H9 (cell line): ENCODE data around the gene HOXC13. TPM values are rescaled to one million over a fixed set of nuclear protein-coding genes. Genes with fewer than 3 reads are reported as not detected.

Experiments
- DNase-seq: peaks from one replicate; pipeline ENCODE4 v3.0.0-alpha.2; 2017
- H2AFZ ChIP-seq: one replicate; pipeline ENCODE4 v1.6.1; 2013; ENCODE audit warnings: mild to moderate bottlenecking, low read length, control low read depth, moderate library complexity
- H2AK5ac ChIP-seq: 2 replicates; pipeline ENCODE4 v1.6.1; 2013; ENCODE audit warnings: low read length, control low read depth, mixed read lengths; ENCODE audit not compliant: insufficient read length
- H2BK120ac ChIP-seq: one replicate; pipeline ENCODE4 v1.6.1; 2013; ENCODE audit warnings: low read depth, mild to moderate bottlenecking, low read length, control low read depth, inconsistent platforms; ENCODE audit not compliant: poor library complexity, severe bottlenecking
- H2BK12ac ChIP-seq: 2 replicates; pipeline ENCODE4 v1.6.1; 2013; ENCODE audit warnings: low read length, control low read depth, mixed read lengths, low read depth; ENCODE audit not compliant: insufficient read length
- H2BK15ac ChIP-seq: 2 replicates; pipeline ENCODE4 v1.6.1; 2013; ENCODE audit warnings: low read depth, low read length, control low read depth
- H2BK20ac ChIP-seq: one replicate; pipeline ENCODE4 v1.6.1; 2013; ENCODE audit warnings: low read depth, mild to moderate bottlenecking, low read length, control low read depth, inconsistent platforms; ENCODE audit not compliant: poor library complexity, severe bottlenecking
- H2BK5ac ChIP-seq: 2 replicates; pipeline ENCODE4 v1.6.1; 2013; ENCODE audit warnings: low read length, control low read depth, mixed read lengths; ENCODE audit not compliant: insufficient read length
- H3K14ac ChIP-seq: 2 replicates; pipeline ENCODE4 v1.6.1; 2013; ENCODE audit warnings: low read length, control low read depth; ENCODE audit not compliant: insufficient read depth
- H3K18ac ChIP-seq: 2 replicates; pipeline ENCODE4 v1.6.1; 2013; ENCODE audit warnings: low read depth, mild to moderate bottlenecking, mixed read lengths, low read length, control low read depth; ENCODE audit not compliant: insufficient read length
- H3K23ac ChIP-seq: 2 replicates; pipeline ENCODE4 v1.6.1; 2013; ENCODE audit warnings: low read length, control low read depth, mixed read lengths, low read depth; ENCODE audit not compliant: insufficient read length
- H3K23me2 ChIP-seq: 2 replicates; pipeline ENCODE4 v1.6.1; 2013; ENCODE audit warnings: low read depth, mild to moderate bottlenecking, mixed read lengths, low read length, control low read depth; ENCODE audit not compliant: insufficient read length, poor library complexity, severe bottlenecking
- H3K27ac ChIP-seq: 2 replicates; pipeline ENCODE4 v1.5.1; 2013; ENCODE audit warnings: low read length, control low read depth, mixed read lengths, low read depth; ENCODE audit not compliant: insufficient read length
- H3K27me3 ChIP-seq: 2 replicates; pipeline ENCODE4 v1.6.1; 2013; ENCODE audit warnings: low read length, control low read depth, inconsistent platforms; ENCODE audit not compliant: insufficient read depth
- H3K4ac ChIP-seq: 2 replicates; pipeline ENCODE4 v1.6.1; 2013; ENCODE audit warnings: low read depth, mild to moderate bottlenecking, control low read depth, inconsistent platforms, low read length, moderate library complexity
- H3K4me1 ChIP-seq: 2 replicates; pipeline ENCODE4 v1.6.1; 2013; ENCODE audit warnings: low read length, control low read depth, inconsistent platforms; ENCODE audit not compliant: insufficient read depth
- H3K4me2 ChIP-seq: 2 replicates; pipeline ENCODE4 v1.6.1; 2013; ENCODE audit warnings: low read length, control low read depth, mixed read lengths; ENCODE audit not compliant: insufficient read length, insufficient read depth
- H3K56ac ChIP-seq: 2 replicates; pipeline ENCODE4 v1.6.1; 2013; ENCODE audit warnings: low read depth, mild to moderate bottlenecking, mixed read lengths, low read length, control low read depth; ENCODE audit not compliant: insufficient read length
- H3K79me1 ChIP-seq: 2 replicates; pipeline ENCODE4 v1.6.1; 2013; ENCODE audit warnings: low read depth, mild to moderate bottlenecking, moderate library complexity, low read length, control low read depth, inconsistent platforms; ENCODE audit not compliant: insufficient read depth, poor library complexity, severe bottlenecking
- H3K79me2 ChIP-seq: 2 replicates; pipeline ENCODE4 v1.6.1; 2013; ENCODE audit warnings: low read length, control low read depth, inconsistent platforms; ENCODE audit not compliant: insufficient read depth
- H3K9ac ChIP-seq: 2 replicates; pipeline ENCODE4 v1.6.1; 2013; ENCODE audit warnings: low read length, control low read depth, mixed read lengths; ENCODE audit not compliant: insufficient read length; ENCODE audit errors: extremely low read depth
- H3K9me3 ChIP-seq: one replicate; pipeline ENCODE4 v1.6.1; 2013; ENCODE audit warnings: low read depth, low read length, inconsistent platforms; ENCODE audit not compliant: control insufficient read depth
- H3T11ph ChIP-seq: one replicate; pipeline ENCODE4 v1.6.1; 2013; ENCODE audit warnings: mild to moderate bottlenecking, low read length, control low read depth, inconsistent platforms
- H4K20me1 ChIP-seq: one replicate; pipeline ENCODE4 v1.6.1; 2013; ENCODE audit not compliant: control insufficient read depth, insufficient read length, insufficient read depth
- H4K5ac ChIP-seq: 2 replicates; pipeline ENCODE4 v1.6.1; 2013; ENCODE audit warnings: low read depth, mild to moderate bottlenecking, mixed read lengths, low read length, control low read depth; ENCODE audit not compliant: insufficient read length
- H4K8ac ChIP-seq: replicated peaks from 2 replicates; pipeline ENCODE4 v1.6.1; 2013; ENCODE audit warnings: low read length, control low read depth, mixed read lengths, low read depth; ENCODE audit not compliant: insufficient read length
- H4K91ac ChIP-seq: 2 replicates; pipeline ENCODE4 v1.6.1; 2013; ENCODE audit warnings: low read depth, mild to moderate bottlenecking, moderate library complexity, mixed read lengths, low read length, control low read depth; ENCODE audit not compliant: insufficient read length
- H3K27ac Mint-ChIP-seq, 3 experiments: 2 replicates in 2 of 3; 3 replicates in 1 of 3; pipeline ENCODE4 v1.8.0; 2020 to 2021; ENCODE audit warnings: mixed read lengths in 3 of 3, mild to moderate bottlenecking in 1 of 3, moderate library complexity in 1 of 3
- H3K27me3 Mint-ChIP-seq: 2 replicates; pipeline ENCODE4 v1.8.0; 2021; ENCODE audit warnings: low read depth, mild to moderate bottlenecking, moderate library complexity, mixed read lengths
- H3K36me3 Mint-ChIP-seq, 3 experiments: 2 replicates in 2 of 3; 3 replicates in 1 of 3; pipeline ENCODE4 v1.8.0; 2020 to 2021; ENCODE audit warnings: low read depth in 3 of 3, mixed read lengths in 3 of 3; ENCODE audit not compliant: insufficient read depth in 1 of 3
- H3K4me1 Mint-ChIP-seq, 2 experiments: 2 replicates each; pipeline ENCODE4 v1.8.0; 2020; ENCODE audit warnings: mixed read lengths in 2 of 2
- H3K4me3 Mint-ChIP-seq, 2 experiments: 2 replicates in 1 of 2; 3 replicates in 1 of 2; pipeline ENCODE4 v1.8.0; 2020 to 2021; ENCODE audit warnings: mild to moderate bottlenecking in 2 of 2, mixed read lengths in 2 of 2, moderate library complexity in 1 of 2
- H3K9me3 Mint-ChIP-seq, 2 experiments: 2 replicates in 1 of 2; 3 replicates in 1 of 2; pipeline ENCODE4 v1.8.0; 2020; ENCODE audit warnings: mild to moderate bottlenecking in 2 of 2, mixed read lengths in 2 of 2, moderate library complexity in 1 of 2
- WGBS: extraction: QIAGEN DNeasy Blood & Tissue Kit; methylation state at CpG from one replicate; pipeline ENCODE4 v1.1.7; 2013; ENCODE audit warnings: missing lambda C conversion rate, low lambda C conversion rate, mixed read lengths; ENCODE audit not compliant: insufficient read length; ENCODE audit errors: extremely low coverage; 5-methylcytosine and 5-hydroxymethylcytosine counted together
- total RNA-seq: library from RNA; stranded (reverse); gene quantifications from 2 replicates; pipeline ENCODE4 v1.2.1, GENCODE V29; 2021
- TF ChIP-seq, protein P1 (sequence below): fragments of 200-600 bp; sonication (generic); conservative IDR thresholded peaks from 3 replicates; pipeline ENCODE4 v1.8.0; 2021; ENCODE audit warnings: antibody characterized with exemption, mild to moderate bottlenecking

The HOXC13 gene
- total RNA-seq, 1 experiment from 2014 or later, result not detected

- Histone ChIP-seq H2BK120ac (no peak overlapping the region), H2AFZ (no peak overlapping the region), H3K18ac (no peak overlapping the region), H4K5ac (no peak overlapping the region), H3K79me2 (no peaks in the 10 kb centered on the region), H3K79me1 (no peaks in the 10 kb centered on the region), H4K20me1 (no peaks in the 10 kb centered on the region), H2BK15ac (no peak overlapping the region), H3K9ac (no peak overlapping the region), H3K23ac (no peak overlapping the region), H4K91ac (no peak overlapping the region), H4K8ac (no peak overlapping the region), H3K56ac (no peak overlapping the region), H3K27me3 (peaks cover 98% of the 10 kb centered on the region), H3K14ac (no peak overlapping the region), H3K4me2 (no peak overlapping the region), H3K23me2 (no peaks in the 10 kb centered on the region), H3K27ac (no peak overlapping the region), H3K9me3 (no peaks in the 10 kb centered on the region), H2AK5ac (no peak overlapping the region), H3K4ac (no peak overlapping the region), H2BK5ac (no peak overlapping the region), H2BK20ac (no peak overlapping the region), H3T11ph (no peak overlapping the region), H3K4me1 (no peaks in the 10 kb centered on the region), H2BK12ac (no peak overlapping the region)
- TF ChIP-seq, protein P1, sequence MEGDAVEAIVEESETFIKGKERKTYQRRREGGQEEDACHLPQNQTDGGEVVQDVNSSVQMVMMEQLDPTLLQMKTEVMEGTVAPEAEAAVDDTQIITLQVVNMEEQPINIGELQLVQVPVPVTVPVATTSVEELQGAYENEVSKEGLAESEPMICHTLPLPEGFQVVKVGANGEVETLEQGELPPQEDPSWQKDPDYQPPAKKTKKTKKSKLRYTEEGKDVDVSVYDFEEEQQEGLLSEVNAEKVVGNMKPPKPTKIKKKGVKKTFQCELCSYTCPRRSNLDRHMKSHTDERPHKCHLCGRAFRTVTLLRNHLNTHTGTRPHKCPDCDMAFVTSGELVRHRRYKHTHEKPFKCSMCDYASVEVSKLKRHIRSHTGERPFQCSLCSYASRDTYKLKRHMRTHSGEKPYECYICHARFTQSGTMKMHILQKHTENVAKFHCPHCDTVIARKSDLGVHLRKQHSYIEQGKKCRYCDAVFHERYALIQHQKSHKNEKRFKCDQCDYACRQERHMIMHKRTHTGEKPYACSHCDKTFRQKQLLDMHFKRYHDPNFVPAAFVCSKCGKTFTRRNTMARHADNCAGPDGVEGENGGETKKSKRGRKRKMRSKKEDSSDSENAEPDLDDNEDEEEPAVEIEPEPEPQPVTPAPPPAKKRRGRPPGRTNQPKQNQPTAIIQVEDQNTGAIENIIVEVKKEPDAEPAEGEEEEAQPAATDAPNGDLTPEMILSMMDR, result no peak
- H3K27me3 Mint-ChIP-seq, result peaks cover 100% of the 10 kb centered on the region
- no peak overlapping the region for H3K27ac Mint-ChIP-seq
- H3K9me3 Mint-ChIP-seq, result peaks cover 7 to 8% of the 10 kb centered on the region in 2 experiments
- H3K4me1 Mint-ChIP-seq, result peaks cover 0 to 12% of the 10 kb centered on the region in 2 experiments; a peak in 1 of 4 replicates
- WGBS, result no CpG with 5 or more reads among the region's 4 CpGs
- no peaks in the 10 kb centered on the region for H3K36me3 Mint-ChIP-seq
- DNase-seq, result no peak
- no peak overlapping the region for H3K4me3 Mint-ChIP-seq
Observed at GRCh38 chr12:53931844-53932581, 6.6 kb upstream of the HOXC13 start.
